Naive thymus-derived CD8-positive, alpha-beta T cell (primary cell): ENCODE measurements around the gene SENP1. TPM values are rescaled to one million over a fixed set of nuclear protein-coding genes. Genes with fewer than 3 reads are reported as not detected.

ENCODE experiments used
- ATAC-seq, 2 donors: fragments of 150-1000 bp; cut with Tn5 transposase in 1 of 2; sonication (Bioruptor Pico), chemical (Tn5 transposase) in 1 of 2; 1 replicate in 1 of 2; 2 replicates in 1 of 2; pipeline ENCODE4 v1.10.0; 2021; ENCODE audit warnings: mild to moderate bottlenecking in 2 of 2, moderate library complexity in 2 of 2
- POLR2A ChIA-PET: fragments of 350-600 bp; sonication (Branson Sonifier 250); formaldehyde crosslinking; loops from one replicate; lab custom pipeline; 2021; ENCODE audit warnings: antibody characterized with exemption; lab: Charles Lee
- DNase-seq, 10 donors: peaks; one replicate each; pipeline versions ENCODE4 v3.0.0 to v3.0.0-alpha.2; 2020 to 2022
- H3K27ac Mint-ChIP-seq, 10 donors: one replicate each; pipeline ENCODE4 v1.8.0; 2020 to 2022; ENCODE audit warnings: mild to moderate bottlenecking in 10 of 10, mixed read lengths in 10 of 10, moderate library complexity in 4 of 10, inconsistent platforms in 1 of 10
- H3K27me3 Mint-ChIP-seq, 5 donors: one replicate each; pipeline ENCODE4 v1.8.0; 2021 to 2022; ENCODE audit warnings: mixed read lengths in 5 of 5
- H3K36me3 Mint-ChIP-seq, 3 donors: one replicate each; pipeline ENCODE4 v1.8.0; 2020 to 2022; ENCODE audit warnings: mixed read lengths in 3 of 3, mild to moderate bottlenecking in 2 of 3, inconsistent platforms in 1 of 3
- H3K4me1 Mint-ChIP-seq, 4 donors: one replicate each; pipeline ENCODE4 v1.8.0; 2021 to 2022; ENCODE audit warnings: mixed read lengths in 4 of 4
- H3K4me3 Mint-ChIP-seq, 10 donors: one replicate each; pipeline ENCODE4 v1.8.0; 2020 to 2022; ENCODE audit warnings: mild to moderate bottlenecking in 10 of 10, mixed read lengths in 10 of 10, moderate library complexity in 6 of 10, inconsistent platforms in 1 of 10
- H3K9me3 Mint-ChIP-seq, 9 donors: one replicate each; pipeline ENCODE4 v1.8.0; 2020 to 2022; ENCODE audit warnings: mixed read lengths in 9 of 9, mild to moderate bottlenecking in 3 of 9, inconsistent platforms in 1 of 9, moderate library complexity in 1 of 9
- polyA plus RNA-seq, 3 donors: library from polyadenylated mRNA; unstranded; fragments of 300-500 nt; fragmentation: Illumina TruSeq; gene quantifications; one replicate each; pipeline ENCODE4 v1.2.3, GENCODE V29; 2021
- total RNA-seq, 8 experiments: library from RNA in 2 of 8; stranded (reverse) in 2 of 8; gene quantifications; one replicate each; pipeline ENCODE4 v1.2.3 and lab custom pipeline; 2021 to 2026

SENP1 gene
- total and polyA plus RNA-seq, 5 experiments from 2014 or later = 9.9 to 37.0 (median 11.9) TPM

- DNase-seq (no peak), ATAC-seq (no peak)
- Mint-ChIP-seq H3K36me3 (peaks cover 0 to 23% (median 6%) of the 10 kb centered on the region in 3 donors), H3K9me3 (no peaks in the 10 kb centered on the region), H3K27me3 (peaks cover 0 to under 1% (median 0%) of the 10 kb centered on the region in 5 donors), H3K27ac (no peak overlapping the region), H3K4me1 (peaks cover 6 to 15% (median 13%) of the 10 kb centered on the region in 4 donors), H3K4me3 (no peak overlapping the region)
- POLR2A ChIA-PET = no interaction called here
These were observed 65.5 kb downstream of the SENP1 start for GRCh38 chr12:48040354-48040753.

GRCh38 chr12:48039151-48039550 is 66.7 kb downstream of the SENP1 start:
- ATAC-seq (no peak), DNase-seq (no peak)
- H3K36me3 Mint-ChIP-seq = peaks cover 0 to 11% (median 5%) of the 10 kb centered on the region in 3 donors
- POLR2A ChIA-PET = interaction anchor here (0.6 kb wide), 1 partner anchor 521 kb away, joined by 3 read pairs; no protein-coding TSS in a partner anchor
- H3K4me1 Mint-ChIP-seq = peaks cover 6 to 15% (median 13%) of the 10 kb centered on the region in 4 donors
- H3K4me3 Mint-ChIP-seq = no peak overlapping the region
- no peaks in the 10 kb centered on the region for H3K9me3 Mint-ChIP-seq
- no peak overlapping the region for H3K27ac Mint-ChIP-seq
- H3K27me3 Mint-ChIP-seq = peaks cover 0 to 3% (median 0%) of the 10 kb centered on the region in 5 donors

GRCh38 chr12:48038085-48038484 is 67.8 kb downstream of the SENP1 start:
- ATAC-seq = no peak

GRCh38 chr12:48037267-48037915 is 68.5 kb downstream of the SENP1 start:
- DNase-seq (no peak), ATAC-seq (no peak)
- POLR2A ChIA-PET = no interaction called here
- peaks cover 0 to 3% (median 0%) of the 10 kb centered on the region in 5 donors for H3K27me3 Mint-ChIP-seq
- peaks cover 0 to 2% (median 0%) of the 10 kb centered on the region in 3 donors for H3K36me3 Mint-ChIP-seq
- H3K4me3 Mint-ChIP-seq = no peak overlapping the region
- H3K4me1 Mint-ChIP-seq = peaks cover 6 to 15% (median 13%) of the 10 kb centered on the region in 4 donors
- H3K9me3 Mint-ChIP-seq = no peaks in the 10 kb centered on the region
- H3K27ac Mint-ChIP-seq = peak overlapping the region in 3 of 10 donors; percentile 59 to 72 (median 71)

More at GRCh38 chr12:48038085-48038484, 67.8 kb downstream of the SENP1 start:
- Mint-ChIP-seq H3K4me3 (no peak overlapping the region), H3K4me1 (peaks cover 6 to 15% (median 13%) of the 10 kb centered on the region in 4 donors), H3K27me3 (peaks cover 0 to 3% (median 0%) of the 10 kb centered on the region in 5 donors), H3K9me3 (no peaks in the 10 kb centered on the region), H3K36me3 (peaks cover 0 to 2% (median under 1%) of the 10 kb centered on the region in 3 donors), H3K27ac (peak overlapping the region in 2 of 10 donors; percentile 71 to 72)
- no peak for DNase-seq
- POLR2A ChIA-PET = no interaction called here

- Mint-ChIP-seq H3K27ac (no peak overlapping the region), H3K36me3 (peaks cover 0 to 2% (median 0%) of the 10 kb centered on the region in 3 donors), H3K9me3 (no peaks in the 10 kb centered on the region), H3K4me3 (no peak overlapping the region), H3K4me1 (peaks cover 6 to 15% (median 13%) of the 10 kb centered on the region in 4 donors), H3K27me3 (peaks cover 0 to 3% (median 0%) of the 10 kb centered on the region in 5 donors)
- no peak for DNase-seq
- POLR2A ChIA-PET = no interaction called here
- no peak for ATAC-seq
These were observed 69.1 kb downstream of the SENP1 start for GRCh38 chr12:48036818-48037217.

GRCh38 chr12:48034835-48035805 is 70.8 kb downstream of the SENP1 start:
- POLR2A ChIA-PET = no interaction called here
- ATAC-seq (no peak), DNase-seq (no peak)
- Mint-ChIP-seq H3K27me3 (peaks cover 0 to 3% (median 0%) of the 10 kb centered on the region in 5 donors), H3K4me3 (no peak overlapping the region), H3K27ac (no peak overlapping the region), H3K36me3 (peaks cover 0 to 2% (median 0%) of the 10 kb centered on the region in 3 donors), H3K4me1 (peaks cover 6 to 15% (median 13%) of the 10 kb centered on the region in 4 donors), H3K9me3 (no peaks in the 10 kb centered on the region)

- Mint-ChIP-seq H3K4me1 (peaks cover 6 to 17% (median 13%) of the 10 kb centered on the region in 4 donors), H3K36me3 (peaks cover 0 to 2% (median 0%) of the 10 kb centered on the region in 3 donors), H3K27ac (no peak overlapping the region), H3K4me3 (no peak overlapping the region), H3K9me3 (no peaks in the 10 kb centered on the region), H3K27me3 (peaks cover 0 to 3% (median 1%) of the 10 kb centered on the region in 5 donors)
- POLR2A ChIA-PET = no interaction called here
- no peak for ATAC-seq
- no peak for DNase-seq
These were observed 72.4 kb downstream of the SENP1 start for GRCh38 chr12:48033451-48033850.

GRCh38 chr12:48032597-48032996 is 73.3 kb downstream of the SENP1 start:
- POLR2A ChIA-PET = no interaction called here
- DNase-seq = no peak
- H3K4me1 Mint-ChIP-seq = peaks cover 3 to 10% (median 6%) of the 10 kb centered on the region in 4 donors
- H3K9me3 Mint-ChIP-seq = no peaks in the 10 kb centered on the region
- H3K27ac Mint-ChIP-seq = no peak overlapping the region
- ATAC-seq = no peak
- H3K4me3 Mint-ChIP-seq = no peak overlapping the region
- peaks cover 0 to 2% (median 0%) of the 10 kb centered on the region in 3 donors for H3K36me3 Mint-ChIP-seq
- peaks cover 0 to 3% (median 1%) of the 10 kb centered on the region in 5 donors for H3K27me3 Mint-ChIP-seq

- POLR2A ChIA-PET = no interaction called here
- Mint-ChIP-seq H3K4me1 (peaks cover 0 to 4% (median 0%) of the 10 kb centered on the region in 4 donors), H3K4me3 (no peak overlapping the region), H3K9me3 (no peaks in the 10 kb centered on the region), H3K27ac (no peak overlapping the region), H3K36me3 (peaks cover 0 to 2% (median 0%) of the 10 kb centered on the region in 3 donors), H3K27me3 (peaks cover 0 to 6% (median 1%) of the 10 kb centered on the region in 5 donors)
- no peak for ATAC-seq
- no peak for DNase-seq
These were observed 74.5 kb downstream of the SENP1 start for GRCh38 chr12:48031135-48031960.

GRCh38 chr12:48030173-48030650 is 75.7 kb downstream of the SENP1 start:
- POLR2A ChIA-PET = no interaction called here

GRCh38 chr12:48029491-48030172 is 76.2 kb downstream of the SENP1 start:
- no peak for ATAC-seq
- Mint-ChIP-seq H3K27ac (peak overlapping the region in 1 of 10 donors; percentile 32), H3K27me3 (peaks cover 0 to 7% (median 2%) of the 10 kb centered on the region in 5 donors), H3K4me3 (peak overlapping the region in 1 of 10 donors; percentile 29), H3K9me3 (no peaks in the 10 kb centered on the region), H3K4me1 (peaks cover 0 to 4% (median 0%) of the 10 kb centered on the region in 4 donors), H3K36me3 (peaks cover 0 to 2% (median 0%) of the 10 kb centered on the region in 3 donors)
- no peak for DNase-seq
- POLR2A ChIA-PET = no interaction called here

More at GRCh38 chr12:48030173-48030650, 75.7 kb downstream of the SENP1 start:
- Mint-ChIP-seq H3K36me3 (peaks cover 0 to 2% (median 0%) of the 10 kb centered on the region in 3 donors), H3K9me3 (no peaks in the 10 kb centered on the region), H3K4me3 (peak overlapping the region in 1 of 10 donors; percentile 29), H3K27ac (peak overlapping the region in 1 of 10 donors; percentile 32), H3K27me3 (peaks cover 0 to 4% (median 1%) of the 10 kb centered on the region in 5 donors), H3K4me1 (peaks cover 0 to 4% (median 0%) of the 10 kb centered on the region in 4 donors)
- ATAC-seq (no peak), DNase-seq (no peak)
